HG03175 (cell line): ENCODE measurements around the gene DDX49.
"Not testable (repeated sequence)": the region's sequence is repeated elsewhere in the genome, so short reads cannot be mapped to it uniquely, and the experiment has no call there.

Source experiments
- ATAC-seq: cut with Tn5 transposase; IDR thresholded peaks from one replicate; pipeline ENCODE4 v1.9.1; 2021; ENCODE audit warnings: mild to moderate bottlenecking, moderate library complexity; ENCODE audit not compliant: unreplicated experiment

Gene DDX49

DNA sequence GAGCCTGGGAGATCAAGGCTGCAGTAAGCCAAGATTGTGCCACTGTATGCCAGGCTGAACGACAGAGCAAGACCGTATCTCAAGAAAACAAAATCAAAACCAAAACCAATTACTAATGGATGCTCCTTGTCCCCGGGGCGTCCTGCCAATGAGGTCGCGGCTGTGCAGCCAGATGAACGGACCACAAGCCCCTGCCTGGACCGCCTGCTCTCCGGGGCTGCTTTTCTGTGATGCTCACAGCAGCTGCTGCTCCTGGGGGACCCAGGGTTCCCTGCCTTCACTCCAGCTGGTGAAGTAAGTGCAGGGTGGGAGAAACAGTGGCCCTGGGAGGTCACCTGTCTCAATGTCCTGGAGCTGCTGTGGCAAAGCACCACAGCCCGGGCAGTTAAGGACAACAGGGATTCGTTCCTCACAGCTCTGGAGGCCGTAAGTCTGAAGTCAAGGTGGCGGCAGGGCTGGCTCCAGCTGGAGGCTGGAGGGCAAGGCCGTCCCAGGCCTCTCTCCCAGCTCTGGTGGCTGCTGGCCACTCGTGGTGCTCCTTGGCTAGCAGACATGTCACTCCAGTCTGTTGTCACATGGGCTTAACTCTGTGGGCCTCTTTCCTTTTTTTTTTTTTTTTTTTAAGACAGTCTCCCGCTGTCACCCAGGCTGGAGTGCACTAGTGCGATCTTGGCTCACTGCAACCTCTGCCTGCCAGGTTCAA lies 10.4 kb upstream of the DDX49 start:
- ATAC-seq, result no peak

DNA sequence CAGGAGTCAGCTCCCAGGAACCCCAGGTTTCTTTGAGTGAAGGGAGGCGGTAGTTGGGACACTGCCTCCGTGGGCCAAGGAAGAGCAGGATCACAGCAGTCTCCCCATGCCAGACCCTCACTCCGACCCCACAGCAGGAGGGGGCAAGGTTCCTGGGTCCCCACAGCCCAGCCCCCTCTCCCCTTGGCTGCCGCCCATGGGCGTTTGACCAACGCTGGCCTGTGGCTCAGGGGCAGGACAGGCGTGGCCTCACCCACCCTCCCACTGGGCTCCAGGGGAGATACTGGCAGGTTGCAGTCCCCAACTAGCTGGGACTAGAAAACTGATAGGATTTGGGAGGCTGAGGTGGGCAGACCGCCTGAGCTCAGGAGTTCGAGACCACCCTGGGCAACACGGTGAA lies 9.5 kb upstream of the DDX49 start:
- ATAC-seq, result no peak

GRCh38 chr19:18910801-18911436 lies 8.6 kb upstream of the DDX49 start:
- ATAC-seq, result no peak

GRCh38 chr19:18912933-18913332 lies 6.6 kb upstream of the DDX49 start:
- no peak for ATAC-seq

DNA sequence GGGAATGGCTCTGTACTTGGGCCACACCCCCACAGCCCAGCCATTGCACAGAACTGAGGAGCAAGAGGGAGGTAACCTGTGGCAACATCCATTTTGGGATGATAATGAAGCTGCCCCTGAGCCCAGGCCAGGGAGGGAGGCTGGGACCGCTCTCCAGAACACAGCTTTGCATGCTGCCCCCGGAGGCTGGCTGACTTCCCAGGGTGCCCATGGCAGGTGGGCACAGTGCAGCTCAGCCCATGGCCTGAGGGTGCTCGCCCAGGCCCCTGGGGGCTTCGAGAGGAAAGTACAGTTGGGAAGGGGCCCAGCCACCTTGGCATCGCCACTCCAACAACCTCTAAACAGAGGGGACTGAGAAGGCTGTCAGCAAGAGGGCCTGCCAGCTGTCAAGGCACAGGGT lies 6.0 kb upstream of the DDX49 start:
- ATAC-seq, result no peak

GRCh38 chr19:18915639-18916038 lies 3.9 kb upstream of the DDX49 start:
- ATAC-seq, result no peak

GRCh38 chr19:18917593-18917992 lies 1.9 kb upstream of the DDX49 start:
- not testable (repeated sequence) for ATAC-seq

DNA sequence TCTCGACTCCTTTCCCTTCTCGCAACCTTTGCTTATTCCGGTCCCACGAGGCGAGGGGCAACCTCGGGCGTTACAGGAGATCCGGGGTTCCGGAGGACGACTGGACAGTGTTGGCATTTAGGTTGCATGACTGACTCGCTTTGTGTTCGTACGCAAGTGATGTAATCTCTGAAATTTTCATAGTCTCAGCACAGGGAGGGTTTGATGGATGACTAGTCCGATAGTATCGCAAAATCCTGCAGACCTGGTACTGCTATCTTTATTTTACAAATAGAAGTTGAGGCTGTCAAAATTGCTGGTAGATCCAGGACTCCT lies 342 bp downstream of the DDX49 start:
- no peak for ATAC-seq

GRCh38 chr19:18920400-18920799 lies 885 bp downstream of the DDX49 start:
- ATAC-seq, result no peak

GRCh38 chr19:18921593-18921992 lies 2.1 kb downstream of the DDX49 start:
- ATAC-seq, result no peak

GRCh38 chr19:18922228-18922985 lies 2.9 kb downstream of the DDX49 start:
- ATAC-seq, result no peak

- ATAC-seq, result no peak
Observed at GRCh38 chr19:18924684-18925213, 5.2 kb downstream of the DDX49 start.

DNA sequence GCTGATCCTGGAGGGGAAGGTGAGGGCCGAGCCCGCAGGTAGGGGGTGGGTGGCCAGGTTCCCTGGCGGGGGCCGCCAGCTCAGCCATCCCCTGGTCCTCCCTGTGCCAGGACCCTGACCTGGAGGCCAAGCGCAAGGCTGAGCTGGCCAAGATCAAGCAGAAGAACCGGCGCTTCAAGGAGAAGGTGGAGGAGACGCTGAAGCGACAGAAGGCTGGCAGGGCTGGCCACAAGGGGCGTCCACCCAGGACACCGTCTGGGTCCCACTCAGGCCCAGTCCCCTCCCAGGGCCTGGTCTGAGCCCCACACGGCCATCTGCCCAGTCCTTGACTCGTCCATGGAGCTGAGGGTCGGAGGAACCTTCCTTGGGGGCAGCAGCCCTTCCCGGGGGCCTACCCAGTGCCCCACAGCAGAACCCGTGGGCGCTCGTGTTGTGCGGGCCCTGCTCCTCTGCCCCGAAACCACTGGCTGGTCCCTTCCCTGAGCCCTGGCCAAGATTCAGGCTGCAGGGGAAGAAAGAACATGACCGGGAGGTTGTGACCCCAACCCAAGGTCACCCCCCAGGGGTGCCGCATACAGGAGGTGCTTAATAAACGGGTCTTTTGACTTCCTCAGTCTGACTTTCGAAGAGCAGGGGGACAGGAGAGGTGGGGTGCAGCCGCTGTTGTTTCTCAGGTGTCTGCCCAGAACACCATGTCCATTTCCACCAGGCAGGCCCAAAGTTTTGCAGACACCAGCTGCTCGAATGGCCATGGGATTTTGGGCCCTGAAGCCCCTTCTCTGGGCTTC lies 8.7 kb downstream of the DDX49 start:
- no peak for ATAC-seq

DNA sequence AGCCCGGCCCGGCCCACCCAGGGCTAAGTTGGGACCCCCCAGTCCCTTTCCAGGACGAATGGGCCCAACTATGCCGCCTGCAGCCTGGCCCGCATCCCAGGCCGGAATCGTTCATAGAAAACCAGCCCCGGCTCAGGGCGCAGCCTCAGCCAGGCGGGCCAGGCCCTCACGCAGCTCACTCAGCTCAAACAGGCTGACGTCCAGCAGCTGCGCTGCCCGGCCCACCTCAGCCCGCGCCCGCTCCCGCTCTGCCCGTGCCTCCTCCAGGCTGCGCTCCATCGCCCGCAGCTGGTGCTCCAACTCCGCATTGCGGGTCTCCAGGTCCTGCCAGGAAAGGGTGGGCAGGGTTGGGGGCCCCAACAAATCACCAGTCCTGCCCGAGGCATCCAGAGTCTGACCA lies 9.8 kb downstream of the DDX49 start:
- no peak for ATAC-seq

GRCh38 chr19:18931316-18932162 lies 12.0 kb downstream of the DDX49 start:
- ATAC-seq, result no peak

DNA sequence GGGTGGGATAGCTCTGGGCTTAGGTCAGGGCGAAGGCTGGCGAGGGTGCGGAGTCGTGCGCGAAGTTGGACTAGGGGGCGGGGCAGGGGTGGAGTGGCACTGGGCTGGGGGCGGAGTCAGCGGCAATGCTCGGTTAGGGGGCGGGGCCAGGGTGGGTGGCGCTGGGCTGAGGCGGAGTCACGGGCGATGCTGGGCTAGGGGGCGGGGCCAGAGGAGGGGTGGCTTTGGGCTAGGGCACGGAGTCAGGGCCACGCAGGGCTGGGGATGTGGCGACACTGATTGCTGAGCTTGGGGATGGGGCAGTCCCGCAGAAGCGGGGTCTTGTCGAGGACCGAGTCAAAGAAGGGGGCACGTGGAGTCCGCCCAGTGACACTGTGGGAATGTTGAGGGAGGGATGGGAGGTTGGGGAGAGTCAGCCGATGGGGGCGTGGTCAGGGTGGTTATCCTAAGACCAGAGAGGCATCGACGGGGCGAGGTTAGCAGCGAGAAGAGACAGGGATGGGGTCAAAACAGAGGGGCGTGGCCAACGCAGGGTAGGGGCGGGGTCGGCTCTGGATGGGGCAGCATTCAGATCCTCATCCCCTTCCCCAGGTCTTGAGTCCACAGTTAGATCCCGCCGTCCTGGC lies 12.8 kb downstream of the DDX49 start:
- ATAC-seq, result no peak

- no peak for ATAC-seq
Observed at GRCh38 chr19:18933297-18933696, 13.8 kb downstream of the DDX49 start.

DNA sequence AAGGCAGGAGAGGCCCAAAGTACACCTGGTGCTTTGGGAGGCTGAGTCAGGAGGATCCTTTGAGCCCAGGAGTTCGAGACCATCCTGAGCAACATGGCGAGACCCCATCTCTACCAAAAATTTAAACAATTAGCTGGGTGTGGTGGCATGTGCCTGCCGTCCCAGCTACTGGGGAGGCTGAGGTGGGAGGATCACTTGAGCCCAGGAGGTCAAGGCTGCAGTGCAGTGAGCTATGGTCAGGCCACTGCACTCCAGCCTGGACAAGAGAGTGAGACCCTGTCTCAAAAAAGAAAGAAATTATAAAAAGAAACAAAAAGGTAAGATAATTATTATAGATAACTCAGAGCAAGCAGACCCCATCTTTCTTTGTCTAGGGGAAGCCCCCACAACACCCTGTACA lies 19.6 kb downstream of the DDX49 start:
- no peak for ATAC-seq

GRCh38 chr19:18939922-18940768 lies 20.6 kb downstream of the DDX49 start:
- no peak for ATAC-seq
